Measurements from ENCODE around the gene PTPRCAP.
"Not testable (repeated sequence)": the region's sequence is repeated elsewhere in the genome, so short reads cannot be mapped to it uniquely, and the experiment has no call there.

DNA sequence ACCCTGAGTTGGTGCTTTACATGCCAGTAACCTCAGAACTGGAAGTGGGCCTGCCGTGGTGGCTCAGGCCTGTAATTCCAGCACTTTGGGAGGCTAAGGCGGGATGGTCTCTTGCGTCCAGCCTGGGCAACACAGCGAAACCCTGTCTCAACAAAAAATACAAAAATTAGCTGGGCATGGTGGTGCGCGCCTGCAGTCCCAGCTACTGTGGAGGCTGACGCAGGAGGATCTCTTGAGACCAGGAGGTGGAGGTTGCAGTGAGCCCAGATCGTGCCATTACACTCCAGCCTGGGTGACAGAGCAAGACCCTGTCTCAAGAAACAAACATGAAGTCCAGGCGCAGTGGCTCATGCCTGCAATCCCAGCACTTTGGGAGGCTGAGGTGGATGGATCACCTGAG, 34.4 kb downstream of the PTPRCAP start:
- not testable (repeated sequence) for TF ChIP-seq SUZ12 (IDR thresholded peaks at IDR 0.05; ENCODE audit: unreplicated experiment); JUND (IDR thresholded peaks at IDR 0.05; ENCODE audit: low read depth, low read length); POLR2A (IDR thresholded peaks at IDR 0.05; ENCODE audit: low read depth, low read length); POLR2AphosphoS5 (IDR thresholded peaks at IDR 0.05; ENCODE audit: low read length); FOS (IDR thresholded peaks at IDR 0.05; ENCODE audit: borderline replicate concordance, extremely low read depth, insufficient read length); SUPT20H (IDR thresholded peaks at IDR 0.05; ENCODE audit: borderline replicate concordance, control insufficient read depth, low read depth, low read length); IKZF1 (conservative IDR thresholded peaks at IDR 0.05); SREBF2 (IDR thresholded peaks at IDR 0.05; ENCODE audit: low read length); SMC3 (IDR thresholded peaks at IDR 0.05; ENCODE audit: borderline replicate concordance, low read length)
- TF ChIP-seq, protein P1, sequence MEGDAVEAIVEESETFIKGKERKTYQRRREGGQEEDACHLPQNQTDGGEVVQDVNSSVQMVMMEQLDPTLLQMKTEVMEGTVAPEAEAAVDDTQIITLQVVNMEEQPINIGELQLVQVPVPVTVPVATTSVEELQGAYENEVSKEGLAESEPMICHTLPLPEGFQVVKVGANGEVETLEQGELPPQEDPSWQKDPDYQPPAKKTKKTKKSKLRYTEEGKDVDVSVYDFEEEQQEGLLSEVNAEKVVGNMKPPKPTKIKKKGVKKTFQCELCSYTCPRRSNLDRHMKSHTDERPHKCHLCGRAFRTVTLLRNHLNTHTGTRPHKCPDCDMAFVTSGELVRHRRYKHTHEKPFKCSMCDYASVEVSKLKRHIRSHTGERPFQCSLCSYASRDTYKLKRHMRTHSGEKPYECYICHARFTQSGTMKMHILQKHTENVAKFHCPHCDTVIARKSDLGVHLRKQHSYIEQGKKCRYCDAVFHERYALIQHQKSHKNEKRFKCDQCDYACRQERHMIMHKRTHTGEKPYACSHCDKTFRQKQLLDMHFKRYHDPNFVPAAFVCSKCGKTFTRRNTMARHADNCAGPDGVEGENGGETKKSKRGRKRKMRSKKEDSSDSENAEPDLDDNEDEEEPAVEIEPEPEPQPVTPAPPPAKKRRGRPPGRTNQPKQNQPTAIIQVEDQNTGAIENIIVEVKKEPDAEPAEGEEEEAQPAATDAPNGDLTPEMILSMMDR (IDR thresholded peaks at IDR 0.05 in 2 of 3, conservative IDR thresholded peaks at IDR 0.05 in 1 of 3; ENCODE audit: control insufficient read depth in 2 of 3, extremely low read depth in 1 of 3, insufficient read depth in 1 of 3, low read depth in 3 of 3, low read length in 3 of 3) = not testable (repeated sequence)
- TF ChIP-seq, protein P2, sequence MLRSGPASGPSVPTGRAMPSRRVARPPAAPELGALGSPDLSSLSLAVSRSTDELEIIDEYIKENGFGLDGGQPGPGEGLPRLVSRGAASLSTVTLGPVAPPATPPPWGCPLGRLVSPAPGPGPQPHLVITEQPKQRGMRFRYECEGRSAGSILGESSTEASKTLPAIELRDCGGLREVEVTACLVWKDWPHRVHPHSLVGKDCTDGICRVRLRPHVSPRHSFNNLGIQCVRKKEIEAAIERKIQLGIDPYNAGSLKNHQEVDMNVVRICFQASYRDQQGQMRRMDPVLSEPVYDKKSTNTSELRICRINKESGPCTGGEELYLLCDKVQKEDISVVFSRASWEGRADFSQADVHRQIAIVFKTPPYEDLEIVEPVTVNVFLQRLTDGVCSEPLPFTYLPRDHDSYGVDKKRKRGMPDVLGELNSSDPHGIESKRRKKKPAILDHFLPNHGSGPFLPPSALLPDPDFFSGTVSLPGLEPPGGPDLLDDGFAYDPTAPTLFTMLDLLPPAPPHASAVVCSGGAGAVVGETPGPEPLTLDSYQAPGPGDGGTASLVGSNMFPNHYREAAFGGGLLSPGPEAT (IDR thresholded peaks at IDR 0.05; ENCODE audit: low read depth) = not testable (repeated sequence)
- TF ChIP-seq, protein P3, sequence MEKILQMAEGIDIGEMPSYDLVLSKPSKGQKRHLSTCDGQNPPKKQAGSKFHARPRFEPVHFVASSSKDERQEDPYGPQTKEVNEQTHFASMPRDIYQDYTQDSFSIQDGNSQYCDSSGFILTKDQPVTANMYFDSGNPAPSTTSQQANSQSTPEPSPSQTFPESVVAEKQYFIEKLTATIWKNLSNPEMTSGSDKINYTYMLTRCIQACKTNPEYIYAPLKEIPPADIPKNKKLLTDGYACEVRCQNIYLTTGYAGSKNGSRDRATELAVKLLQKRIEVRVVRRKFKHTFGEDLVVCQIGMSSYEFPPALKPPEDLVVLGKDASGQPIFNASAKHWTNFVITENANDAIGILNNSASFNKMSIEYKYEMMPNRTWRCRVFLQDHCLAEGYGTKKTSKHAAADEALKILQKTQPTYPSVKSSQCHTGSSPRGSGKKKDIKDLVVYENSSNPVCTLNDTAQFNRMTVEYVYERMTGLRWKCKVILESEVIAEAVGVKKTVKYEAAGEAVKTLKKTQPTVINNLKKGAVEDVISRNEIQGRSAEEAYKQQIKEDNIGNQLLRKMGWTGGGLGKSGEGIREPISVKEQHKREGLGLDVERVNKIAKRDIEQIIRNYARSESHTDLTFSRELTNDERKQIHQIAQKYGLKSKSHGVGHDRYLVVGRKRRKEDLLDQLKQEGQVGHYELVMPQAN (conservative IDR thresholded peaks at IDR 0.05) = not testable (repeated sequence)

Data from GM12878 (cell line).